Endothelial cell (in vitro differentiated cells): ENCODE measurements around the gene NCKAP1. TPM values are rescaled to one million over a fixed set of nuclear protein-coding genes. Genes with fewer than 3 reads are reported as not detected.
"Not testable (repeated sequence)": the region's sequence is repeated elsewhere in the genome, so short reads cannot be mapped to it uniquely, and the experiment has no call there.

Source experiments
- DNase-seq: peaks from one replicate; pipeline ENCODE4 v3.0.0; 2021; ENCODE audit warnings: low spot score
- H3K27ac Mint-ChIP-seq: one replicate; pipeline ENCODE4 v1.8.0; 2021; ENCODE audit warnings: mixed read lengths, inconsistent platforms; ENCODE audit not compliant: unreplicated experiment
- H3K27me3 Mint-ChIP-seq: one replicate; pipeline ENCODE4 v1.8.0; 2021; ENCODE audit warnings: mild to moderate bottlenecking, moderate library complexity, mixed read lengths, inconsistent platforms; ENCODE audit not compliant: unreplicated experiment
- H3K36me3 Mint-ChIP-seq: one replicate; pipeline ENCODE4 v1.8.0; 2021; ENCODE audit warnings: mild to moderate bottlenecking, low read depth, mixed read lengths, inconsistent platforms; ENCODE audit not compliant: unreplicated experiment
- H3K4me1 Mint-ChIP-seq: one replicate; pipeline ENCODE4 v1.8.0; 2021; ENCODE audit warnings: mild to moderate bottlenecking, mixed read lengths, inconsistent platforms; ENCODE audit not compliant: unreplicated experiment
- H3K4me3 Mint-ChIP-seq: one replicate; pipeline ENCODE4 v1.8.0; 2021; ENCODE audit warnings: mild to moderate bottlenecking, mixed read lengths, inconsistent platforms; ENCODE audit not compliant: unreplicated experiment
- H3K9me3 Mint-ChIP-seq: one replicate; pipeline ENCODE4 v1.8.0; 2021; ENCODE audit warnings: mixed read lengths, inconsistent platforms; ENCODE audit not compliant: unreplicated experiment
- total RNA-seq: library from RNA; stranded (reverse); fragmentation: NEBNext Ultra II Directional; extraction: Animal tissue kit (Norgen Biotek cat#: 25700); gene quantifications from one replicate; pipeline ENCODE4 v1.2.1, GENCODE V29; 2021; ENCODE audit not compliant: unreplicated experiment
- TF ChIP-seq, protein P1 (sequence below): fragments of 200-600 bp; sonication (generic); IDR thresholded peaks from one replicate; pipeline ENCODE4 v1.5.0; 2021; ENCODE audit warnings: antibody characterized with exemption; ENCODE audit not compliant: unreplicated experiment

NCKAP1 gene
- total RNA-seq, 1 donor from 2014 or later = 171 TPM

DNA sequence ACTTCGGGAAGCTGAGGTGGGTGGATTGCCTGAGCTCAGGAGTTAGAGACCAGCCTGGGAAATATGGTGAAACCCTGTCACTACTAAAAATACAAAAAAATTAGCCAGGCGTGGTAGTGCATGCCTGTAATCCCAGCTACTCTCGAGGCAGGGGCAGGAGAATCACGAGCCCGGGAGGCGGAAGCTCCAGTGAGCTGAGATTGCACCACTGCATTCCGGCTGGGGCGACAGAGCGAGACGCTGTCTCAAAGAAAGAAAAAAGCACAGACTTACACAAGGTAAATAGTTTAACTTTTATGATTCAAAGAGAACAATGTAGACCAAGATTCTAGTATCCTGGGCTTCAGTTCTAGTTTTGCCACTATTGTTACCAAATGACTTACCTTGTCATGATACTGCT lies 37.4 kb downstream of the NCKAP1 start:
- peaks cover 22% of the 10 kb centered on the region for H3K36me3 Mint-ChIP-seq
- no peak overlapping the region for H3K4me3 Mint-ChIP-seq
- H3K4me1 Mint-ChIP-seq = no peaks in the 10 kb centered on the region
- no peak for DNase-seq
- H3K27ac Mint-ChIP-seq = no peak overlapping the region
- no peaks in the 10 kb centered on the region for H3K27me3 Mint-ChIP-seq
- TF ChIP-seq, protein P1, sequence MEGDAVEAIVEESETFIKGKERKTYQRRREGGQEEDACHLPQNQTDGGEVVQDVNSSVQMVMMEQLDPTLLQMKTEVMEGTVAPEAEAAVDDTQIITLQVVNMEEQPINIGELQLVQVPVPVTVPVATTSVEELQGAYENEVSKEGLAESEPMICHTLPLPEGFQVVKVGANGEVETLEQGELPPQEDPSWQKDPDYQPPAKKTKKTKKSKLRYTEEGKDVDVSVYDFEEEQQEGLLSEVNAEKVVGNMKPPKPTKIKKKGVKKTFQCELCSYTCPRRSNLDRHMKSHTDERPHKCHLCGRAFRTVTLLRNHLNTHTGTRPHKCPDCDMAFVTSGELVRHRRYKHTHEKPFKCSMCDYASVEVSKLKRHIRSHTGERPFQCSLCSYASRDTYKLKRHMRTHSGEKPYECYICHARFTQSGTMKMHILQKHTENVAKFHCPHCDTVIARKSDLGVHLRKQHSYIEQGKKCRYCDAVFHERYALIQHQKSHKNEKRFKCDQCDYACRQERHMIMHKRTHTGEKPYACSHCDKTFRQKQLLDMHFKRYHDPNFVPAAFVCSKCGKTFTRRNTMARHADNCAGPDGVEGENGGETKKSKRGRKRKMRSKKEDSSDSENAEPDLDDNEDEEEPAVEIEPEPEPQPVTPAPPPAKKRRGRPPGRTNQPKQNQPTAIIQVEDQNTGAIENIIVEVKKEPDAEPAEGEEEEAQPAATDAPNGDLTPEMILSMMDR = no peak
- no peaks in the 10 kb centered on the region for H3K9me3 Mint-ChIP-seq

DNA sequence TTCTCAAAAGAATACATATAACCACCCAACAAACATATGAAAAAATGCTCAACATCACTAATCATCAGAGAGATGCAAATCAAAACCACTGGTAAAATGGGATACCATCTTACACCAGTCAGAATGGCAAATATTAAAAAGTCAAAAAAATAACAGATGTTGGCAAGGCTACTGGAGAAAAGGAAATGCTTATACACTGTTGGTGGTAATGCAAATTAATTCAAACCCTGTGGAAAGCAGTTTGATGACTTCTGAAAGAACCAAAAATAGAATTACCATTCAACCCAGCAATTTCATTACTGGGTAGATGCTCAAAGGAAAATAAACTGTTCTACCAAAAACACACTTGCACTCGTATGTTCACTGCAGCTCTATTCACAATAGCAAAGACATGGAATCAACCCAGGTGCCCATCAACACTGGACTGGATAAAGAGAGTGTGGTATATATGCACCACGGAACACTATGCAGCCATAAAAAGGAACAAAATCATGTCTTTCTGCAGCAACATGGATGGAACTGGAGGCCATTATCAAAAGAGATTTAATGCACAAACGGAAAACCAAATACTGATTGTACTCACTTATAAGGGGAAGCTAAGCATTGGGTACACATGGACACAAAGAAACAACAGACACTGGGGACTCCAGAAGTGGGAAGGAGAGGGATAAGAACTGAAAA lies 38.8 kb downstream of the NCKAP1 start:
- H3K9me3 Mint-ChIP-seq = no peaks in the 10 kb centered on the region
- peak overlapping the region; percentile 33 for H3K4me3 Mint-ChIP-seq
- peaks cover 22% of the 10 kb centered on the region for H3K36me3 Mint-ChIP-seq
- no peaks in the 10 kb centered on the region for H3K27me3 Mint-ChIP-seq
- no peaks in the 10 kb centered on the region for H3K4me1 Mint-ChIP-seq
- TF ChIP-seq, protein P1 = no peak
- no peak for DNase-seq
- no peak overlapping the region for H3K27ac Mint-ChIP-seq

DNA sequence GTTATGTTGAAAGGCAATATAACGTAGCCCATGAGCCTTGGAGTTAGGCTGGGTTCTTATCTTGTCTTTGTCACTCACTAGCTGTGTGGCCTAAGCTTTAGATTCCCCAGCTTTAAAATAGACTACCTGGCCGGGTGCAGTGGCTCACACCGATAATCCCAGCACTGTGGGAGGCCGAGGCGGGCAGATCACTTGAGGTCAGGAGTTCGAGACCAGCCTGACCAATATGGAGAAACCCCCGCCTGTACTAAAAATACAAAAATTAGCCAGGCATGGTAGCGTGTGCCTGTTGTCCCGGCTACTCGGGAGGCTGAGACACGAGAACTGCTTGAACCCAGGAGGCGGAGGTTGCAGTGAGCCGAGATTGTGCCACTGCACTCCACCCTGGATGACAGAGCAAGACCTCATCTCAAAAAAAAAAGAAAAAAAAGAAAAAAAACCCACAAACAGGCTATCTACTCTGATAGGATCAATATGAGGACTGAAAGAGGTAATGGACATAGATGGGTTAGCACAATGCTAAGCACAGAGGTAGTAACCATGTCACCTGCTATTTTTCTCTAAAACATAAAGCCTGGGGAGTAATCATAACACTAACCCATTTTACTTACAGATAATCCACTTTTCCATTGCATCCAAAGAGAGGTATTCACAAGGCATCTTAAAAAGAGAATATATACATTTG lies 43.9 kb downstream of the NCKAP1 start:
- no peaks in the 10 kb centered on the region for H3K27me3 Mint-ChIP-seq
- TF ChIP-seq, protein P1 = no peak
- H3K27ac Mint-ChIP-seq = no peak overlapping the region
- H3K9me3 Mint-ChIP-seq = no peaks in the 10 kb centered on the region
- H3K4me3 Mint-ChIP-seq = no peak overlapping the region
- H3K36me3 Mint-ChIP-seq = peaks cover 19% of the 10 kb centered on the region
- DNase-seq = no peak
- no peaks in the 10 kb centered on the region for H3K4me1 Mint-ChIP-seq

DNA sequence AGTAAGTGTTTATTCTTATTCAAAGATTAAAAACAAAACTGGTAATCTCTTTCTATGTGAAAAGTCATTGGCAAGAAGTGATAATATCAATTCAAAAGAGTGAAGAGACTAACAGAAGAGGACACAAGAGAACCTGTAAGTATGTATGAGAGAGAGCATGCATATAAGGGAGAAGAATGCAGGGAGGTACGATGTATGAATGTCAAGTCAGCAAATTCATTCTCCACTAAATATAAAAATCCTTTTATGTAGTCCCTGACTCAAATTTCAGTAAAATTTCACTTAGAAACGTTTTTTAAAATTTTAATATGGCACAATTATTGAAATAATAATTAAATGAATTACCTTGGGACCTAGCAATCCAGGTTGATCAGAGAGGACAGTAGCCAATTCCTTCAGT lies 55.3 kb downstream of the NCKAP1 start:
- no peak overlapping the region for H3K4me3 Mint-ChIP-seq
- peaks cover 2% of the 10 kb centered on the region for H3K4me1 Mint-ChIP-seq
- no peak for DNase-seq
- H3K36me3 Mint-ChIP-seq = peaks cover 4% of the 10 kb centered on the region
- no peaks in the 10 kb centered on the region for H3K27me3 Mint-ChIP-seq
- TF ChIP-seq, protein P1 = no peak
- H3K27ac Mint-ChIP-seq = no peak overlapping the region
- no peaks in the 10 kb centered on the region for H3K9me3 Mint-ChIP-seq

DNA sequence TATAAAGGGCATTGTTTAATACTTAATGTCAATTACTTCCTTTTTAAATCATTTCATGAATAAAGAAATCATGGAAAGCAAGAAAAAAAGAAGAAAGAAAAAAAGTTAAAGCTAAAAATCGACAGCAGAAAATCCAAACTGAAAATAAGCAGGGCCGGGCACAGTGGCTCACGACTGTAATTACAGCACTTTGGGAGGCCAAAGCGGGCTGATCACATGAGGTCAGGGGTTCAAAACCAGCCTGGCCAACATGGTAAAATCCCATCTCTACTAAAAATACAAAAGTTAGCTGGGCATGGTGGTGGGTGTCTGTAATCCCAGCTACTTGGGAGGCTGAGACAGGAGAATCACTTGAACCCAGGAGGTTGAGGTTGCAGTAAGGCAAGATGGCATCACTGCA lies 56.8 kb downstream of the NCKAP1 start:
- not testable (repeated sequence) for H3K27me3 Mint-ChIP-seq, H3K4me1 Mint-ChIP-seq, DNase-seq, H3K9me3 Mint-ChIP-seq, H3K4me3 Mint-ChIP-seq, H3K27ac Mint-ChIP-seq, H3K36me3 Mint-ChIP-seq
